HG03439 (cell line): ENCODE measurements around the gene CCND1.

Source experiments
- ATAC-seq: cut with Tn5 transposase; IDR thresholded peaks from one replicate; pipeline ENCODE4 v1.9.1; 2021; ENCODE audit warnings: mild to moderate bottlenecking, moderate library complexity; ENCODE audit not compliant: unreplicated experiment

Gene CCND1

DNA sequence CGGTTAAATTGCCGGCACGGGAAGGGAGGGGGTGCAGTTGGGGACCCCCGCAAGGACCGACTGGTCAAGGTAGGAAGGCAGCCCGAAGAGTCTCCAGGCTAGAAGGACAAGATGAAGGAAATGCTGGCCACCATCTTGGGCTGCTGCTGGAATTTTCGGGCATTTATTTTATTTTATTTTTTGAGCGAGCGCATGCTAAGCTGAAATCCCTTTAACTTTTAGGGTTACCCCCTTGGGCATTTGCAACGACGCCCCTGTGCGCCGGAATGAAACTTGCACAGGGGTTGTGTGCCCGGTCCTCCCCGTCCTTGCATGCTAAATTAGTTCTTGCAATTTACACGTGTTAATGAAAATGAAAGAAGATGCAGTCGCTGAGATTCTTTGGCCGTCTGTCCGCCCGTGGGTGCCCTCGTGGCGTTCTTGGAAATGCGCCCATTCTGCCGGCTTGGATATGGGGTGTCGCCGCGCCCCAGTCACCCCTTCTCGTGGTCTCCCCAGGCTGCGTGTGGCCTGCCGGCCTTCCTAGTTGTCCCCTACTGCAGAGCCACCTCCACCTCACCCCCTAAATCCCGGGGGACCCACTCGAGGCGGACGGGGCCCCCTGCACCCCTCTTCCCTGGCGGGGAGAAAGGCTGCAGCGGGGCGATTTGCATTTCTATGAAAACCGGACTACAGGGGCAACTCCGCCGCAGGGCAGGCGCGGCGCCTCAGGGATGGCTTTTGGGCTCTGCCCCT, 529 bp upstream of the CCND1 start:
- no peak for ATAC-seq

DNA sequence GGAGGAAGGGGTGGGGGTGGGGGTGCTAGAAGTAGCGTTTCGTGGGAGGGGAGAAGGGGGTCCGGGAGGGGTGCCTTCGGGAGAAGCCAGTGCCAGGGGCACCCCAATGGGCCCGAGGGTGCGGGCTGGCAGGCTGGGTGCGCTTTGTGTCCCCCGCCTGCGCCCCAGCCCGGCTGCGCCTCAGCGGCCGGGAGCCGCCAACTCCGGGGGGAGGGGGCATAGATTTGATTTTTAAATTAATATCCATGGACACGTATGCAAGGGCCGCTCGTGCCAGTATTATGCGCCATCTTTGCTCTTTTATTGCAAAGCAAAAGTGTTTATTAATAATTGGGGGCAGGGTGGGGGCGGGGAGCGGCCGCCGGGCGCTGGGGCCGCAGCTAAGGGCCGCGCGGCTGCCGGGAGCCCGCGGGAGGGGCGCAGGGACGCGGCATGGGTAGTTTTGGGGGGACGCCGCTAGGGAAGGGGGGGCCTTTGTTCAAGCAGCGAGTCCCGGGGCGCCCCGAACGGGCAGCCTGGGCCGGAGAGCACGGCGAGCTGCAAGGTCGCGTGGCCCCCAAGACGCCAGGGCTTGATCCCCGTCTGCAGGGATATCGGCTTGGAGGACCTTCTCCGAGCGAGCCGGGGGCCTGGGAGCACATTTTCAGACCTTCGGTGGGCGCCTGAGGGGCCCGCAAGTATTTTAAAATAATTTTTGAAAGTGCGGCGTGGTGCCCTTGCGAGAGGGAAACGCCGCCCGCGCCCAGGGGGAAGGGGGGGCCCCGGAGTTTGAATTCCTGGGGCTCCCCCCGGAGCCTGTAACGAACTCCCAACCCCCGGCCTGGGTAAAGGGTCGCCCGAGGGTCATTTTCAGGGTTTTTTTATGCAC, 959 bp downstream of the CCND1 start:
- no peak for ATAC-seq

DNA sequence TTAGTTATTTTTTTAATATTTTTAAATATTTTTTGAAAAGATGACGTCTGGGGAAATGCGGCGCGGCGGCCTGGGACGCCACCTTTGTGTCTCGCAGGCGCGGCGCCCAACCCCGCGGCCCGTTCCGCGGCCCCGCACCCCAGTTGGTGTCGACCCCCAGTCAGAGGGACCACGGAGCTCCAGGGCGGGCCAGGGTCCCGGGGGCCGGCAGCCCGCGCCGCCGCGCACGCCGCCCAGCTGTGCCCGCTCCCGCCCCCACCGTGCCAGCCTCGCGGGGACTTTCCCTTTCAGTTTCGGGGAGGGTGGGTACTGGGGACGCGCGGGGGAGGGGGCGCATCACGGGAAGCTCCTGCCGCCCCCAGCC, 1.6 kb downstream of the CCND1 start:
- no peak for ATAC-seq

DNA sequence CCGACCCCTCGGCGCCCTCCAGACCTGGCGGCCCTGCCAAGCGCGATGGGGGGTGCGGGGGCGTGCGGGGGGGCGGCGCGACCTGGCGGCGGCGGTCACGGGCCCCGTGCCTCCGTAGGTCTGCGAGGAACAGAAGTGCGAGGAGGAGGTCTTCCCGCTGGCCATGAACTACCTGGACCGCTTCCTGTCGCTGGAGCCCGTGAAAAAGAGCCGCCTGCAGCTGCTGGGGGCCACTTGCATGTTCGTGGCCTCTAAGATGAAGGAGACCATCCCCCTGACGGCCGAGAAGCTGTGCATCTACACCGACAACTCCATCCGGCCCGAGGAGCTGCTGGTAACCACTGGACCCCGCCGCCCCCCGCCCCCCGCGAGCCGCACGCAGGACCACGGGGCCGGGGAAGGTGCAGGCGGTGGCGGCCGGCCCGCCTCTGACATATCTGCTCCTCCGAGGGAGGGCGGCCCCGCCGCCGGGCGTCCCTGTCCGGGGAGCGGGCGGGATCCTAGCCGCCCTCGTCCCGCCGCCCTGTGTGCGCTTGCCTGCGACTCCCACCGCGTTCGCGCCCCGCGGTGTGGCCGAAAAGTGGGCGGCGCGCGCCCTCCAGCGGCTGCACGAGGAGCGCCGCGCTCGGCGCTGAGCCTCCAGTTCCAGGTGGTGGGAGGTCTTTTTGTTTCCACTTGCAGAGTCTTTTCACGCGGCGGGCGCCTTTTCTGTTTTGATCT, 2.1 kb downstream of the CCND1 start:
- no peak for ATAC-seq

DNA sequence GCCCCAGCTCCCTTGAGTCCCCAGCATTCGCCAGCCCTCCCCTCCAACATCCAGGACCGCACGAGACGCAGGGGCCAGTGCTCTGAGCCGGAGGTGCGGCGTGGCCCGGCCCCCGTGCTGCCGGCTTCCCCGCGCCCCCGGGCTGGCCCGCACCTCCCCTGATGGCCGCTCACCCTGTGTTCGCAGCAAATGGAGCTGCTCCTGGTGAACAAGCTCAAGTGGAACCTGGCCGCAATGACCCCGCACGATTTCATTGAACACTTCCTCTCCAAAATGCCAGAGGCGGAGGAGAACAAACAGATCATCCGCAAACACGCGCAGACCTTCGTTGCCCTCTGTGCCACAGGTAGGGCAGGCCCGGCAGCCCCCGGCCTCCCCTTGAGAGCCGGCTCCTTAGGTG, 2.7 kb downstream of the CCND1 start:
- ATAC-seq, result no peak

- no peak for ATAC-seq
Observed at GRCh38 chr11:69644071-69644961, 3.4 kb downstream of the CCND1 start.

GRCh38 chr11:69644962-69645675, 4.2 kb downstream of the CCND1 start:
- no peak for ATAC-seq

DNA sequence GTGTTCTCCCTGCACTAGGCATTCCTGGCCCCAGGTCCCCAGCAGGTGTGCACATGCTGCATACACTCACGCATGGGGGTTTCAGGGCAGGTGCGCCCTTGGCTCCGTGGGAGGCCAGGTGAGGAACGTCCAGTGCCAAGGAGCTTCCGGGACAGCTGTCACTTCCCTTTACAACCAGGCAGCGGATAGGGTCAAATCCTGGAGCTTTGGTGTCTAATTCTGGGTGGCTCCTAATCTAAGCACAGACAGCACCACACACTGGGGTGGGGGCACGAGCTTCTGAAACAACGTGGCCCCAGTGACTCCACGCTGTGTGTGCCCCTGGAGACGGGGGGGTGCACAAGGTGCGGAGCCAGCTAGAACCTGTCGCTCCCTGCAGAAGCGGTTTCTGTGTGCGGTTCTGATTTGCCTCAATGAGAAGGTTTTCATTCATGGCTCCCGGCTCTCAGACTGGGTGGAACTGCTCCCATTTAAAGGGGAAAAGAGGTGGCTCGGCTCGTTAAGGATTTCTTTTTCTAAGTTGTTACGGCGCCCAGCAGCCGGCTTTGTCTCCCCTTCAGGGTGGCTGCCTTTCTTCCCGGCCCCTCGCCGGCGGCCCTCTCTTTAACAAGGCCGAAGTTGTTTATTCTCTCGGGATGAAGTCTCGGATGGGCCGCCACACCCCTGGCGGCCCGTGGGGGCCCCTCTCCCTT, 5.0 kb downstream of the CCND1 start:
- no peak for ATAC-seq

- ATAC-seq, result no peak
Observed at GRCh38 chr11:69646493-69647389, 5.8 kb downstream of the CCND1 start.

DNA sequence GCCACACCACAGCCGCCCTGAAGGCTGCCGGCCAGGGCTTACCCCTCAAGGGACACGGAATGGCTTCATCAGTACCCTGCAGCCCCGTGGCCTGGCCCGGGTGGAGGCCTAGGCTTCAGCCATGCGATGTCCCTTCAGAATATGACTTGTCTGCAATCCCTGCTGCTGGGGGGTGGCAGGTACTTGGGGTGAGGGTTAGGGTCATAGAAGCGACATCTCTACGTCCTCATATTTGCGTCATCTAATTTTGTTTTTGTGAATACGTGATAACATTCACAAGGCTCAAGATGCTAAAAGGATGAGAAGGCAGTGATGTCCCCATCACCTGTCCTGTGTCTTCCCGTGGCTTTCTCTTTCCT, 6.4 kb downstream of the CCND1 start:
- ATAC-seq, result no peak

- ATAC-seq, result no peak
Observed at GRCh38 chr11:69647761-69648497, 7.0 kb downstream of the CCND1 start.

DNA sequence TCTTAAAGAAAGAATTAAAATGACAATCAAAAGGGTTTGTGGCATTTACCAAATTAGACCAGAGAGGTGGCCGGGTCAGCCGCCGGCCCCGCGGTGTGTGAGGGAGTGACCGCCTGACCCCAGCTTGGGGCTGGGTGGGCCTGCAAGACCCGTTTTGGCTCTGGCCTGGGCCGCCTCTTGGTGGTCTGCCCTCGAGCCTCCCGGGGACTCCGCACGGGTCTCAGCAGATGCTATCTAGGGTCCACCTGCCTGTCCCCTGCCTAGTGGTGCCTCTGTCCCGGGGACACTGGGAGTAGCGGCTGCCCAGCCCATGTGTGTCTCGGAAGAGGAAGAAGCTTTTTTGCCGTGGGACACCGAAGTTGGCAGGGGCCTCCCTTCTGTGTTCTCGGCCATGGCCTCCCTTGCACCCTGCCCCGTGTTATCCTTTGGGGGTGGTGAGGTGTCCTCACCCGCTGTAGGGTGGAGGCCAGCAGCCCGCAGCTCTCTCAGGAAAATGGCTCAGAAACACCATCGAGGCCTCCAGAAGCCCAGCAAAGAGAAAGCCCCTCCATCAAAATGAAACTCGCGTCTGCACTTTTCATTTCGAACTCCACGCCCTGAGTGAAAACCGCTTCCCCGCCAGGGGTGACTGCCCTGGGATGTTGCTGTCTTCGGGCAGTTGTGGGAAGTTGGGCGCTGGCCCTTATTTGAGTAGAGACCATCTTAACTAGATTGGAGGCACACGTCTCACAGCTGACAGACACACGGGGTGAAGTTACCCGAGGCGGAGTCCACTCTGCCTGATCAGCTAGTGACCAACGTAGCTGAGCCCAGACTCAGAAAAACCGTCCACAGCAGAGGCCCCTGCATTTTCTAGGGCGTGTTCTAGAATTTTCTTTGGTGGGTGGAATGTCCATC, 8.0 kb downstream of the CCND1 start:
- no peak for ATAC-seq

GRCh38 chr11:69649576-69649900, 8.6 kb downstream of the CCND1 start:
- no peak for ATAC-seq

DNA sequence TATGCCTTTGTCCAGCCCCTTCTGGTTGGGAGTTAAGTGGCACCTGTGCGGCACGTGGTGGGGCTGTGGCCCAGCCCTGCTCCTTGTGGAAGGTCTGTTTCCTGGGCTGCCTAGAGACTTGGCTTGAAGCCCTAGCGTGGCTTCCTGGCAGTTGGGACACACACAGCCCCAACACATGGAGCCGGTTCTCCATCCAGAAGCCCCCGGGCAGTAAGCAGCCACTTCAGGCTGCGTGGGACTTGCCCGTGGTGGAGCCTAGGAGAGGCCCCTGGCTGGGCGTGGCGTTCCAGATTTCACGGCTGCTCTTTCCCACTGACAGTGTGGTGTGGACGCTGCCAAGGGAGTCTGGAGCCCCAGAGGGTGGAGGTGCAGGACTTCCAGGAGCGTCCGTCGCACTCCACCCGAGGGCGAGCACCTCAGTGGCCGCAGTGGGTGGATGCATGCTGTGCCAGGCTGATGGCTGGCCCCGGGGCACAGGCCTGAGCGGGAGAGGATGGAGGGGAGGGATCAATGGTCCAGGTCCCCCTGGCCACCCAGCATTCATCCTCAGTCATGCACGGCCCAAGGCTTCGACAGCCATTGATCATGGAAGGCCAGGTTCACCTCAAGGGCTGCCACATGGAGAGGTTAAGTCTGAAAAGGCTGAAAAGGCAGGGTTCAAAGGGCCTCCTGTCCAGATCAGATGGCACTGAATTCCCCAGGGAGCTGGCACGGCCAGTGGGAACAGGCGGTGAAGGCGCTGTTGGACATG, 9.3 kb downstream of the CCND1 start:
- no peak for ATAC-seq

- no peak for ATAC-seq
Observed at GRCh38 chr11:69650832-69651344, 9.9 kb downstream of the CCND1 start.
